Trophoblast cell (in vitro differentiated cells and primary cell): ENCODE data around the gene NAB2.

Source experiments
- DNase-seq, 2 donors: peaks; one replicate each; pipeline ENCODE4 v3.0.0-alpha.2; 2016
- H2AFZ ChIP-seq: 2 replicates; pipeline ENCODE4 v1.6.1; 2013; ENCODE audit warnings: low read length, moderate library complexity, mild to moderate bottlenecking; ENCODE audit not compliant: insufficient read depth, poor library complexity
- H2AK5ac ChIP-seq: 2 replicates; pipeline ENCODE4 v1.6.1; 2013; ENCODE audit warnings: mild to moderate bottlenecking, low read length
- H2BK120ac ChIP-seq: 2 replicates; pipeline ENCODE4 v1.6.1; 2013; ENCODE audit warnings: low read length, mild to moderate bottlenecking, moderate library complexity; ENCODE audit not compliant: insufficient read depth, poor library complexity
- H2BK12ac ChIP-seq: 2 replicates; pipeline ENCODE4 v1.6.1; 2013; ENCODE audit warnings: mild to moderate bottlenecking, low read length, moderate library complexity
- H2BK5ac ChIP-seq: 2 replicates; pipeline ENCODE4 v1.6.1; 2013; ENCODE audit warnings: low read length, low read depth, moderate library complexity, mild to moderate bottlenecking; ENCODE audit not compliant: poor library complexity
- H3K14ac ChIP-seq: 2 replicates; pipeline ENCODE4 v1.6.1; 2013; ENCODE audit warnings: mild to moderate bottlenecking, low read length
- H3K18ac ChIP-seq: 2 replicates; pipeline ENCODE4 v1.6.1; 2013; ENCODE audit warnings: mild to moderate bottlenecking, low read length
- H3K23ac ChIP-seq: 2 replicates; pipeline ENCODE4 v1.6.1; 2013; ENCODE audit warnings: low read length
- H3K27ac ChIP-seq: 2 replicates; pipeline ENCODE4 v1.5.1; 2013; ENCODE audit warnings: low read depth, mild to moderate bottlenecking, inconsistent platforms, low read length, moderate library complexity
- H3K27me3 ChIP-seq: 2 replicates; pipeline ENCODE4 v1.6.1; 2013; ENCODE audit warnings: inconsistent platforms, mild to moderate bottlenecking, low read length, moderate library complexity; ENCODE audit not compliant: insufficient read depth
- H3K36me3 ChIP-seq, 2 experiments: 1 replicate in 1 of 2; 2 replicates in 1 of 2; pipeline ENCODE4 v1.6.1; 2013; ENCODE audit warnings: low read length in 2 of 2, mild to moderate bottlenecking in 2 of 2, moderate library complexity in 1 of 2; ENCODE audit not compliant: insufficient read depth in 2 of 2, control insufficient read depth in 1 of 2
- H3K4ac ChIP-seq: 2 replicates; pipeline ENCODE4 v1.6.1; 2013; ENCODE audit warnings: low read depth, mild to moderate bottlenecking, low read length, moderate library complexity
- H3K4me1 ChIP-seq, 2 experiments: 1 replicate in 1 of 2; 2 replicates in 1 of 2; pipeline ENCODE4 v1.6.1; 2013; ENCODE audit warnings: low read length in 2 of 2, mild to moderate bottlenecking in 2 of 2, moderate library complexity in 1 of 2; ENCODE audit not compliant: insufficient read depth in 2 of 2, control insufficient read depth in 1 of 2
- H3K4me2 ChIP-seq: 2 replicates; pipeline ENCODE4 v1.6.1; 2013; ENCODE audit warnings: inconsistent platforms, mild to moderate bottlenecking, low read length, moderate library complexity
- H3K4me3 ChIP-seq: 2 replicates; pipeline ENCODE4 v1.5.1; 2013; ENCODE audit warnings: mild to moderate bottlenecking, low read depth, low read length, inconsistent platforms
- H3K79me1 ChIP-seq: one replicate; pipeline ENCODE4 v1.6.1; 2013; ENCODE audit warnings: low read length
- H3K79me2 ChIP-seq: 2 replicates; pipeline ENCODE4 v1.6.1; 2013; ENCODE audit warnings: low read length, mild to moderate bottlenecking; ENCODE audit not compliant: control insufficient read depth, insufficient read depth, poor library complexity
- H3K9ac ChIP-seq: 2 replicates; pipeline ENCODE4 v1.6.1; 2013; ENCODE audit warnings: mild to moderate bottlenecking, low read length
- H3K9me3 ChIP-seq: 2 replicates; pipeline ENCODE4 v1.6.1; 2013; ENCODE audit warnings: low read depth, mild to moderate bottlenecking, control low read depth, inconsistent platforms, low read length; ENCODE audit not compliant: insufficient read depth
- H4K12ac ChIP-seq: 2 replicates; pipeline ENCODE4 v1.6.1; 2013; ENCODE audit warnings: low read depth, mild to moderate bottlenecking, low read length, moderate library complexity
- H4K8ac ChIP-seq: 2 replicates; pipeline ENCODE4 v1.6.1; 2013; ENCODE audit warnings: low read depth, mild to moderate bottlenecking, low read length, moderate library complexity
- H4K91ac ChIP-seq: one replicate; pipeline ENCODE4 v1.6.1; 2013; ENCODE audit warnings: low read depth, mild to moderate bottlenecking, low read length, moderate library complexity
- WGBS: extraction: QIAGEN DNeasy Blood & Tissue Kit; methylation state at CpG from one replicate; pipeline ENCODE4 v1.1.7; 2013; ENCODE audit warnings: missing lambda C conversion rate; ENCODE audit not compliant: insufficient read length, insufficient coverage; ENCODE audit errors: extremely low coverage; 5-methylcytosine and 5-hydroxymethylcytosine counted together

The NAB2 gene

DNA sequence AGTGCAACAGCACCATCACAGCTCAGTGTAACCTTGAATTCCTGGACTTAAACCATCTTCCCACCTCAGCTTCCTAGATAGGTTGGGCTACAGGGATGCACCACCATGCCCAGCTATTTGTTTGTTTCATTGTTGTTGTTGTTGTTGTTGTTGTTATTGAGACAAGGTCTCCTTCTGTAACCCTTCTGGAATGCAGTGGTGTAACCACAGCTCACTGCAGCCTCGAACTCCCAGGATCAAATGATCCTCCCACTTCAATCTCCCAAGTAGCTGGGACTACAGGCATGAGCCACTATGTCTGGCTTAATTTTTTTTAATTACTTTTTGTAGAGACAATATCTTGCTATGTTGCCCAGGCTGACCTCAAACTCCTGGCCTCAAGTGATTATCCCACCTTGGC lies 9.1 kb upstream of the NAB2 start:
- Histone ChIP-seq H2BK5ac (no peak overlapping the region), H3K14ac (no peak overlapping the region), H2AK5ac (no peak overlapping the region), H4K12ac (no peak overlapping the region), H3K36me3 (peaks cover 0 to 1% of the 10 kb centered on the region in 2 experiments), H2BK120ac (no peak overlapping the region), H3K4me1 (no peaks in the 10 kb centered on the region), H4K91ac (no peak overlapping the region), H3K4ac (no peak overlapping the region), H3K79me2 (peaks cover 4% of the 10 kb centered on the region), H3K79me1 (no peaks in the 10 kb centered on the region), H3K27ac (no peak overlapping the region), H3K4me2 (no peak overlapping the region), H3K27me3 (no peaks in the 10 kb centered on the region), H3K23ac (no peak overlapping the region), H3K9me3 (no peaks in the 10 kb centered on the region), H3K18ac (no peak overlapping the region), H3K4me3 (no peak overlapping the region), H3K9ac (no peak overlapping the region), H4K8ac (no peak overlapping the region), H2AFZ (no peak overlapping the region), H2BK12ac (no peak overlapping the region)
- WGBS: no CpG with 5 or more reads among the region's 1 CpG
- DNase-seq: peak in 1 of 2 donors; percentile 28

DNA sequence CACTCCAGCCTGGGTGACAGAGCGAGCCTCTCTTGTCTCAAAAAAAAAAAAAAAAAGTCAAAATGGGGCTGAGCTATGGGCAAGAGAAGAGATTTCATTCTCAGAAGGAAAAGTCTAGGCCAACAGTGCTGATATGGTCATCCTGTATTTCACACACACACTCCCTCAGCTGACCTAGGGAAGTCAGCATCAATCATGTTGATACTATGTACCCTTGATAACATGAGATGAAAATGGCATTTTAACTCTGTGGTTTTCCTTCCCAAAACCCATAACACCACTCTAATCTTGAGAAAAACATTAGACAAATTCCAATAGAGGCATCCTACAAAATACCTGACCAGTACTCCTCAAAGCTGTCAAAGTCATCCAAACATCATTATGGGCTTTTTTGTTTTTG lies 8.1 kb upstream of the NAB2 start:
- Histone ChIP-seq H3K23ac (no peak overlapping the region), H3K79me1 (peaks cover under 1% of the 10 kb centered on the region), H3K18ac (no peak overlapping the region), H2BK120ac (no peak overlapping the region), H2AK5ac (no peak overlapping the region), H3K27ac (no peak overlapping the region), H3K4me2 (no peak overlapping the region), H4K12ac (no peak overlapping the region), H3K4me1 (peaks cover 2 to 4% of the 10 kb centered on the region in 2 experiments), H2AFZ (no peak overlapping the region), H3K14ac (no peak overlapping the region), H3K9ac (no peak overlapping the region), H2BK12ac (no peak overlapping the region), H3K36me3 (no peaks in the 10 kb centered on the region), H3K79me2 (peaks cover 5% of the 10 kb centered on the region), H3K4me3 (no peak overlapping the region), H2BK5ac (no peak overlapping the region), H3K27me3 (no peaks in the 10 kb centered on the region), H3K9me3 (no peaks in the 10 kb centered on the region), H4K91ac (no peak overlapping the region), H4K8ac (no peak overlapping the region), H3K4ac (no peak overlapping the region)
- no CpG with 5 or more reads among the region's 1 CpG for WGBS
- no peak for DNase-seq

DNA sequence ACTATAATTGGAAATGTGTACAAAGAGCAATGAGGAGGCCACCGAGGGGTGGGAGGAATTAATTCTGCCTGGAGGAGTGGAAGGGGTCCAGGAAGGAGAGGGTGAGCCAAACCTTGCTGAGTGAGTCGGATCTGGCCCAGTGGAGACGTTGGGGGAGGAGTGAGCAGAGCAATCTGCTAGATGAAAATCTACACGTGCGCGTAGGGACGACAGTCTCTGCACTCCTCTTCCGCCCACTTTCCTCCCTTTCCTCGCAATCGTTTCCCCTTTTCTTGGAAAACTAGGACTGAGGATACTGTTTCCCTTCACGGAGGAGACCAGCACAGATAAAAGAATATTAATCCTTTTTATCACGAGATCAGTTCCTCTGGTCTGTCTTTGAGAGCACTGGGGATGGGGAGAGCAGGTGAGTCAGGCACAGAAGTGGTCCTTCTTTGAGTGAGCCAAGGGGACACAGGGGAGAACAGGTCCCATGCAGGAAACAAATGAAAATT lies 2.9 kb upstream of the NAB2 start:
- Histone ChIP-seq H3K79me1 (peaks cover 23% of the 10 kb centered on the region), H2BK120ac (peak overlapping the region; percentile 45), H2AFZ (no peak overlapping the region), H3K4me3 (no peak overlapping the region), H3K14ac (peak overlapping the region; percentile 54), H2BK5ac (peak overlapping the region; percentile 81), H3K79me2 (peaks cover 25% of the 10 kb centered on the region), H3K4me1 (peaks cover 11 to 16% of the 10 kb centered on the region in 2 experiments), H3K9me3 (no peaks in the 10 kb centered on the region), H3K9ac (no peak overlapping the region), H4K12ac (peak overlapping the region; percentile 36), H2BK12ac (no peak overlapping the region), H3K4ac (no peak overlapping the region), H4K91ac (peak overlapping the region; percentile 26), H4K8ac (peak overlapping the region; percentile 77), H2AK5ac (peak overlapping the region; percentile 65), H3K27ac (peak overlapping the region; percentile 36), H3K4me2 (peak overlapping the region; percentile 60), H3K18ac (peak overlapping the region; percentile 75), H3K27me3 (no peaks in the 10 kb centered on the region), H3K23ac (no peak overlapping the region), H3K36me3 (peaks cover 4 to 5% of the 10 kb centered on the region in 2 experiments)
- no CpG with 5 or more reads among the region's 12 CpGs for WGBS
- DNase-seq: peak in 1 of 2 donors; percentile 20

DNA sequence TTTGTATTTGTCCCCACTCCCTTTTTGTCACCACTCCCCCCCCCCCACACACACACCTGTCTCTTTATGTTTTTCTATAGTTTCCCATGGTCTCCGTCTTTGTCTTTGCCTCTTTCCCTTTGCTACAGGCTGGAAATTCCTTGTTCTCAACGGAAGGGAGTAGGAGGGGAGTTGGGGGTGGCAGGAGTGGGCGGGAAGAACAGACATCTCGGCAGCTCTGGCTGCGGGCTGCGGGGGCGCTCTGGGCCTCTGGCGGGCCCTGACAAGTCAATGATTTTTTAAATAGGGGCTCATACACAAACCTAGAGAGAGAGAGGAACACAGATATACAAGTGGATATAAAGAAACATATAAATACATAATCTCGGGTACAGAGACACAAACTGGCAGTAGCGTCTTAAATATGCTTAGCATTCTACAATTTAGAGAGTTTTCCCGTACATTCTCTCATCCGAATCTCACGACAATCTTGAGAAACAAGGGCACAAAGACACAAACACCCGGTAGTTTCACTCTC lies 2.4 kb upstream of the NAB2 start:
- H2BK120ac ChIP-seq: peak overlapping the region; percentile 97
- H3K4ac ChIP-seq: peak overlapping the region; percentile 84
- peak overlapping the region; percentile 60 for H3K4me2 ChIP-seq
- H2AFZ ChIP-seq: peak overlapping the region; percentile 79
- peak overlapping the region; percentile 94 for H4K8ac ChIP-seq
- H3K23ac ChIP-seq: no peak overlapping the region
- H3K27ac ChIP-seq: peak overlapping the region; percentile 96
- H3K4me3 ChIP-seq: peak overlapping the region; percentile 71
- H3K4me1 ChIP-seq: peaks cover 15 to 16% of the 10 kb centered on the region in 2 experiments
- peak in 1 of 2 donors; percentile 36 for DNase-seq
- H3K14ac ChIP-seq: peak overlapping the region; percentile 92
- H3K27me3 ChIP-seq: no peaks in the 10 kb centered on the region
- H3K79me2 ChIP-seq: peaks cover 27% of the 10 kb centered on the region
- no CpG with 5 or more reads among the region's 14 CpGs for WGBS
- H2BK5ac ChIP-seq: peak overlapping the region; percentile 99
- H4K91ac ChIP-seq: peak overlapping the region; percentile 99
- peaks cover 10% of the 10 kb centered on the region in 2 experiments for H3K36me3 ChIP-seq
- peak overlapping the region; percentile 94 for H4K12ac ChIP-seq
- H3K79me1 ChIP-seq: peaks cover 23% of the 10 kb centered on the region
- H2BK12ac ChIP-seq: peak overlapping the region; percentile 76
- H3K9ac ChIP-seq: peak overlapping the region; percentile 92
- peak overlapping the region; percentile 86 for H2AK5ac ChIP-seq
- peak overlapping the region; percentile 80 for H3K18ac ChIP-seq
- no peaks in the 10 kb centered on the region for H3K9me3 ChIP-seq
